ENCODE data around the gene UNC80.

GRCh38 chr2:209806318-209806717 is 34.7 kb downstream of the UNC80 start:
- TF ChIP-seq, protein P1, sequence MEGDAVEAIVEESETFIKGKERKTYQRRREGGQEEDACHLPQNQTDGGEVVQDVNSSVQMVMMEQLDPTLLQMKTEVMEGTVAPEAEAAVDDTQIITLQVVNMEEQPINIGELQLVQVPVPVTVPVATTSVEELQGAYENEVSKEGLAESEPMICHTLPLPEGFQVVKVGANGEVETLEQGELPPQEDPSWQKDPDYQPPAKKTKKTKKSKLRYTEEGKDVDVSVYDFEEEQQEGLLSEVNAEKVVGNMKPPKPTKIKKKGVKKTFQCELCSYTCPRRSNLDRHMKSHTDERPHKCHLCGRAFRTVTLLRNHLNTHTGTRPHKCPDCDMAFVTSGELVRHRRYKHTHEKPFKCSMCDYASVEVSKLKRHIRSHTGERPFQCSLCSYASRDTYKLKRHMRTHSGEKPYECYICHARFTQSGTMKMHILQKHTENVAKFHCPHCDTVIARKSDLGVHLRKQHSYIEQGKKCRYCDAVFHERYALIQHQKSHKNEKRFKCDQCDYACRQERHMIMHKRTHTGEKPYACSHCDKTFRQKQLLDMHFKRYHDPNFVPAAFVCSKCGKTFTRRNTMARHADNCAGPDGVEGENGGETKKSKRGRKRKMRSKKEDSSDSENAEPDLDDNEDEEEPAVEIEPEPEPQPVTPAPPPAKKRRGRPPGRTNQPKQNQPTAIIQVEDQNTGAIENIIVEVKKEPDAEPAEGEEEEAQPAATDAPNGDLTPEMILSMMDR (IDR thresholded peaks at IDR 0.05), result no peak
- TF ChIP-seq ZFX (IDR thresholded peaks at IDR 0.05; ENCODE audit: borderline replicate concordance), result no peak
